ENCODE data around the gene USF2.

USF2 gene

GRCh38 chr19:35246466-35247092, 22.2 kb upstream of the USF2 start:
- no peak for DNase-seq (ENCODE audit: low spot score)

- DNase-seq (ENCODE audit: low spot score), result no peak
Measured at GRCh38 chr19:35247526-35248309, 21.0 kb upstream of the USF2 start.

GRCh38 chr19:35248310-35249145, 20.2 kb upstream of the USF2 start, which contains the start of gene LSR:
Gene LSR (plus strand): TSS chr19:35249002. CDS start chr19:35249023, 21 bp downstream.
- no peak for DNase-seq (ENCODE audit: low spot score)

- DNase-seq (ENCODE audit: low spot score), result no peak
Measured at GRCh38 chr19:35249146-35249847, 19.5 kb upstream of the USF2 start.

- DNase-seq (ENCODE audit: low spot score), result no peak
Measured at GRCh38 chr19:35249848-35250711, 18.7 kb upstream of the USF2 start.

GRCh38 chr19:35251456-35251855, 17.3 kb upstream of the USF2 start:
- DNase-seq (ENCODE audit: low spot score), result no peak

GRCh38 chr19:35253316-35254286, 15.2 kb upstream of the USF2 start:
- DNase-seq (ENCODE audit: low spot score), result no peak

GRCh38 chr19:35254341-35255297, 14.1 kb upstream of the USF2 start:
- DNase-seq (ENCODE audit: low spot score), result no peak

- DNase-seq (ENCODE audit: low spot score), result no peak
Measured at GRCh38 chr19:35256566-35256965, 12.2 kb upstream of the USF2 start.

- no peak for DNase-seq (ENCODE audit: low spot score)
Measured at GRCh38 chr19:35257113-35257461, 11.7 kb upstream of the USF2 start.

- no peak for DNase-seq (ENCODE audit: low spot score)
Measured at GRCh38 chr19:35260694-35261304, 8.0 kb upstream of the USF2 start.

- DNase-seq (ENCODE audit: low spot score), result no peak
Measured at GRCh38 chr19:35261356-35262100, 7.2 kb upstream of the USF2 start.

GRCh38 chr19:35262101-35262761, 6.5 kb upstream of the USF2 start:
- DNase-seq (ENCODE audit: low spot score), result no peak

- DNase-seq (ENCODE audit: low spot score), result no peak
Measured at GRCh38 chr19:35264268-35265125, 4.3 kb upstream of the USF2 start.

- no peak for DNase-seq (ENCODE audit: low spot score)
Measured at GRCh38 chr19:35265126-35265899, 3.4 kb upstream of the USF2 start.
